H1 (cell line): ENCODE results near the gene MEF2C. TPM values are rescaled to one million over a fixed set of nuclear protein-coding genes. Genes with fewer than 3 reads are reported as not detected.

Source experiments
- CTCF ChIA-PET: fragments of 300-600 bp; sonication (Branson Sonifier 250); formaldehyde crosslinking; loops from one replicate; lab custom pipeline; 2021; ENCODE audit not compliant: partially characterized antibody; lab: Charles Lee
- POLR2A ChIA-PET: fragments of 300-600 bp; sonication (Branson Sonifier 250); formaldehyde crosslinking; loops from one replicate; lab custom pipeline; 2021; ENCODE audit warnings: inconsistent platforms; ENCODE audit not compliant: partially characterized antibody; lab: Charles Lee
- DNase-seq, 2 experiments: peaks; one replicate each; pipeline versions ENCODE4 v3.0.0 to v3.0.0-alpha.2; 2010 to 2022; ENCODE audit warnings: low spot score in 2 of 2, low read depth in 1 of 2, mixed read lengths in 1 of 2
- FAIRE-seq: peaks from 2 replicates; lab custom pipeline; 2011; peaks lifted over from hg19 to GRCh38; lab: Jason Lieb, UNC
- H2AFZ ChIP-seq: 2 replicates; pipeline ENCODE4 v1.8.1; 2012; ENCODE audit warnings: low read length, inconsistent platforms
- H2AK5ac ChIP-seq: 2 replicates; pipeline ENCODE4 v1.6.1; 2013; ENCODE audit warnings: low read depth, low read length
- H2BK120ac ChIP-seq: replicated peaks from 2 replicates; pipeline ENCODE3; 2013; ENCODE audit warnings: low read depth, low read length, inconsistent platforms
- H2BK12ac ChIP-seq: 2 replicates; pipeline ENCODE4 v1.6.1; 2013; ENCODE audit warnings: low read depth, low read length
- H2BK15ac ChIP-seq: 2 replicates; pipeline ENCODE4 v1.6.1; 2013; ENCODE audit warnings: low read length
- H2BK20ac ChIP-seq: 2 replicates; pipeline ENCODE4 v1.6.1; 2013; ENCODE audit warnings: low read length
- H2BK5ac ChIP-seq: 2 replicates; pipeline ENCODE4 v1.6.1; 2013; ENCODE audit warnings: low read depth, low read length
- H3K14ac ChIP-seq: 2 replicates; pipeline ENCODE4 v1.6.1; 2013; ENCODE audit warnings: inconsistent platforms; ENCODE audit not compliant: insufficient read length
- H3K18ac ChIP-seq: 2 replicates; pipeline ENCODE4 v1.6.1; 2013; ENCODE audit warnings: low read length; ENCODE audit errors: extremely low read depth
- H3K23ac ChIP-seq: 2 replicates; pipeline ENCODE4 v1.6.1; 2013; ENCODE audit warnings: inconsistent platforms; ENCODE audit not compliant: insufficient read length
- H3K23me2 ChIP-seq: 2 replicates; pipeline ENCODE4 v1.6.1; 2013; ENCODE audit warnings: low read depth, low read length
- H3K27ac ChIP-seq: 2 replicates; pipeline ENCODE4 v1.6.1; 2011; ENCODE audit warnings: low read depth, low read length, inconsistent platforms
- H3K27me3 ChIP-seq, 4 experiments: replicated peaks in 1 of 4; 1 replicate in 1 of 4; 2 replicates in 3 of 4; pipeline versions ENCODE4 v1.6.1 to v1.8.1; 2011 to 2013; ENCODE audit warnings: low read length in 3 of 4, mild to moderate bottlenecking in 3 of 4, inconsistent platforms in 2 of 4, mixed read lengths in 2 of 4, moderate library complexity in 1 of 4; ENCODE audit not compliant: control insufficient read depth in 3 of 4, insufficient read depth in 3 of 4; ENCODE audit errors: extremely low read depth in 1 of 4
- H3K36me3 ChIP-seq, 4 experiments: 2 replicates each; pipeline versions ENCODE4 v1.6.1 to v1.8.1; 2011 to 2013; ENCODE audit warnings: mild to moderate bottlenecking in 4 of 4, low read length in 3 of 4, moderate library complexity in 2 of 4, control low read depth in 1 of 4, inconsistent platforms in 1 of 4; ENCODE audit not compliant: insufficient read depth in 4 of 4, control insufficient read depth in 2 of 4
- H3K4ac ChIP-seq: replicated peaks from 2 replicates; pipeline ENCODE3; 2013; ENCODE audit warnings: low read length, low read depth, mixed read lengths, inconsistent platforms; ENCODE audit not compliant: insufficient read length
- H3K4me1 ChIP-seq, 4 experiments: replicated peaks in 1 of 4; 1 replicate in 1 of 4; 2 replicates in 3 of 4; pipeline versions ENCODE4 v1.6.1 to v1.8.1; 2011 to 2013; ENCODE audit warnings: low read length in 3 of 4, inconsistent platforms in 2 of 4, mixed read lengths in 1 of 4; ENCODE audit not compliant: insufficient read depth in 4 of 4, control insufficient read depth in 3 of 4
- H3K4me2 ChIP-seq, 2 experiments: 2 replicates each; pipeline versions ENCODE4 v1.6.1 to v1.8.1; 2011 to 2013; ENCODE audit warnings: low read depth in 2 of 2, low read length in 2 of 2, control low read depth in 1 of 2, inconsistent platforms in 1 of 2, mild to moderate bottlenecking in 1 of 2; ENCODE audit not compliant: insufficient read depth in 1 of 2
- H3K4me3 ChIP-seq, 4 experiments: fragments of 200-600, 300-600 bp in 1 of 4; sonication (generic), shearing (Covaris generic), sonication (Bioruptor Twin) in 1 of 4; 2 replicates each; pipeline versions ENCODE4 v1.5.1 to v1.8.1; 2011 to 2016; ENCODE audit warnings: low read length in 4 of 4, low read depth in 3 of 4, control low read depth in 2 of 4, inconsistent platforms in 2 of 4, mild to moderate bottlenecking in 2 of 4, mixed read lengths in 1 of 4, moderate library complexity in 1 of 4; ENCODE audit not compliant: insufficient read depth in 2 of 4; ENCODE audit errors: extremely low read depth in 1 of 4
- H3K56ac ChIP-seq: replicated peaks from 2 replicates; pipeline ENCODE3; 2013; ENCODE audit warnings: low read depth, mild to moderate bottlenecking, mixed read lengths, low read length, inconsistent platforms; ENCODE audit not compliant: insufficient read length
- H3K79me1 ChIP-seq: 2 replicates; pipeline ENCODE4 v1.6.1; 2013; ENCODE audit warnings: low read depth, low read length, control low read depth
- H3K79me2 ChIP-seq, 2 experiments: 2 replicates each; pipeline versions ENCODE4 v1.6.1 to v1.8.1; 2012 to 2013; ENCODE audit warnings: low read length in 2 of 2, mild to moderate bottlenecking in 2 of 2, inconsistent platforms in 1 of 2; ENCODE audit not compliant: insufficient read depth in 2 of 2, control insufficient read depth in 1 of 2
- H3K9ac ChIP-seq, 4 experiments: replicated peaks in 1 of 4; 1 replicate in 1 of 4; 2 replicates in 3 of 4; pipeline versions ENCODE4 v1.6.1 to v1.8.1; 2011 to 2013; ENCODE audit warnings: low read depth in 3 of 4, low read length in 3 of 4, control low read depth in 2 of 4, mild to moderate bottlenecking in 2 of 4, moderate library complexity in 2 of 4, inconsistent platforms in 1 of 4; ENCODE audit errors: extremely low read depth in 1 of 4
- H3K9me3 ChIP-seq, 2 experiments: 2 replicates each; pipeline versions ENCODE4 v1.6.1 to v1.8.1; 2012 to 2013; ENCODE audit warnings: mild to moderate bottlenecking in 2 of 2, moderate library complexity in 2 of 2, control low read depth in 1 of 2, inconsistent platforms in 1 of 2, low read depth in 1 of 2, low read length in 1 of 2, mixed read lengths in 1 of 2; ENCODE audit not compliant: insufficient read depth in 2 of 2
- H4K20me1 ChIP-seq, 2 experiments: replicated peaks in 1 of 2; 2 replicates each; pipeline versions ENCODE3 to v1.8.1; 2011 to 2013; ENCODE audit warnings: inconsistent platforms in 2 of 2, low read length in 2 of 2, mild to moderate bottlenecking in 1 of 2; ENCODE audit not compliant: insufficient read depth in 2 of 2, control insufficient read depth in 1 of 2
- H4K5ac ChIP-seq: 2 replicates; pipeline ENCODE4 v1.6.1; 2013; ENCODE audit warnings: low read length, low read depth, mixed read lengths, inconsistent platforms; ENCODE audit not compliant: insufficient read length
- H4K8ac ChIP-seq: 2 replicates; pipeline ENCODE4 v1.8.0; 2013; ENCODE audit warnings: mild to moderate bottlenecking, moderate library complexity, low read length, inconsistent platforms; ENCODE audit not compliant: insufficient read depth; ENCODE audit errors: extremely low read depth
- H4K91ac ChIP-seq: replicated peaks from 2 replicates; pipeline ENCODE3; 2013; ENCODE audit warnings: low read length, mixed read lengths, inconsistent platforms; ENCODE audit not compliant: insufficient read length
- BACH1 ChIP-seq: IDR thresholded peaks from 2 replicates; pipeline ENCODE4 v1.6.1; 2012; ENCODE audit warnings: low read length, improper control_type of control experiment
- BCL11A ChIP-seq, 2 experiments: IDR thresholded peaks; one replicate each; pipeline ENCODE4 v1.6.1; 2011; ENCODE audit warnings: low read depth in 2 of 2, low read length in 2 of 2, mild to moderate bottlenecking in 2 of 2
- CEBPB ChIP-seq: IDR thresholded peaks from 2 replicates; pipeline ENCODE4 v1.6.1; 2012; ENCODE audit warnings: low read depth, low read length
- CHD2 ChIP-seq: IDR thresholded peaks from 2 replicates; pipeline ENCODE4 v1.6.1; 2012; ENCODE audit warnings: low read length, improper control_type of control experiment
- CTBP2 ChIP-seq: IDR thresholded peaks from 2 replicates; pipeline ENCODE4 v1.7.0; 2011; ENCODE audit warnings: borderline replicate concordance, mild to moderate bottlenecking, moderate library complexity, mixed read lengths, low read length; ENCODE audit not compliant: insufficient read depth, insufficient read length
- GTF2F1 ChIP-seq: IDR thresholded peaks from 2 replicates; pipeline ENCODE4 v1.6.1; 2012; ENCODE audit warnings: low read depth, low read length, improper control_type of control experiment, borderline replicate concordance
- KDM1A ChIP-seq: fragments of 200-600, 300-600 bp; sonication (generic); IDR thresholded peaks from 2 replicates; pipeline ENCODE4 v1.7.1; 2016; ENCODE audit warnings: mild to moderate bottlenecking, low read length, borderline replicate concordance
- MAFK ChIP-seq: IDR thresholded peaks from 2 replicates; pipeline ENCODE4 v1.6.1; 2012; ENCODE audit warnings: low read depth, mild to moderate bottlenecking, improper control_type of control experiment, low read length
- RBBP5 ChIP-seq: IDR thresholded peaks from 2 replicates; pipeline ENCODE4 v1.7.1; 2012; ENCODE audit warnings: low read depth, mild to moderate bottlenecking, inconsistent platforms, low read length, moderate library complexity, borderline replicate concordance
- RNF2 ChIP-seq: fragments of 200-900, 300-1000 bp; sonication (generic); IDR thresholded peaks from 2 replicates; pipeline ENCODE4 v1.7.1; 2016; ENCODE audit warnings: borderline replicate concordance, low read depth, mild to moderate bottlenecking, antibody characterized with exemption, low read length; ENCODE audit not compliant: poor library complexity, severe bottlenecking; ENCODE audit errors: missing control alignments
- RXRA ChIP-seq: IDR thresholded peaks from 2 replicates; pipeline ENCODE4 v1.6.1; 2011; ENCODE audit warnings: low read depth, mild to moderate bottlenecking, low read length, moderate library complexity; ENCODE audit not compliant: insufficient read depth
- SAP30 ChIP-seq: fragments of 300-600 bp; sonication (generic); IDR thresholded peaks from 2 replicates; pipeline ENCODE4 v1.7.1; 2012; ENCODE audit warnings: low read length, moderate library complexity, mild to moderate bottlenecking, inconsistent platforms; ENCODE audit not compliant: insufficient read depth, insufficient replicate concordance
- SIRT6 ChIP-seq: IDR thresholded peaks from one replicate; pipeline ENCODE4 v1.7.1; 2012; ENCODE audit warnings: low read length, inconsistent platforms
- SRF ChIP-seq: IDR thresholded peaks from 2 replicates; pipeline ENCODE4 v1.6.1; 2011; ENCODE audit warnings: mild to moderate bottlenecking, low read depth, low read length, moderate library complexity
- WGBS, 2 experiments: shearing (Covaris generic) in 1 of 2; methylation state at CpG; one replicate each; pipeline versions ENCODE4 v1.1.6 to v1.1.7; 2013 to 2015; ENCODE audit warnings: low lambda C conversion rate in 2 of 2, mixed read lengths in 2 of 2, inconsistent platforms in 1 of 2, low coverage in 1 of 2, missing lambda C conversion rate in 1 of 2; ENCODE audit not compliant: insufficient replicate concordance in 2 of 2, insufficient coverage in 1 of 2, insufficient read length in 1 of 2; ENCODE audit errors: extremely low coverage in 1 of 2, missing lambda C conversion rate in 1 of 2; 5-methylcytosine and 5-hydroxymethylcytosine counted together
- polyA plus RNA-seq, 7 experiments: library from polyadenylated mRNA; depleted of rRNA in 3 of 7; stranded (reverse) in 5 of 7; unstranded in 2 of 7; fragments of >200 nt in 5 of 7; fragments of 200-250 nt in 2 of 7; gene quantifications; 1 replicate in 5 of 7; 2 replicates in 1 of 7; 4 replicates in 1 of 7; pipeline versions ENCODE4 v1.2.1 to v1.2.3, GENCODE V29; 2011 to 2013; ENCODE audit warnings: missing spikeins in 2 of 7, mixed read lengths in 2 of 7
- total RNA-seq: library from RNA; stranded (reverse); fragmentation: NEBNext Ultra II Directional; extraction: Animal tissue kit (Norgen Biotek cat#: 25700); gene quantifications from 2 replicates; pipeline ENCODE4 v1.2.1, GENCODE V29; 2021

Gene MEF2C
- total and polyA plus RNA-seq, 2 of the 8 experiments (the other 6 are each of a cell fraction or from before 2014, with no cell fraction given) = 0.59 to 0.99 TPM

DNA sequence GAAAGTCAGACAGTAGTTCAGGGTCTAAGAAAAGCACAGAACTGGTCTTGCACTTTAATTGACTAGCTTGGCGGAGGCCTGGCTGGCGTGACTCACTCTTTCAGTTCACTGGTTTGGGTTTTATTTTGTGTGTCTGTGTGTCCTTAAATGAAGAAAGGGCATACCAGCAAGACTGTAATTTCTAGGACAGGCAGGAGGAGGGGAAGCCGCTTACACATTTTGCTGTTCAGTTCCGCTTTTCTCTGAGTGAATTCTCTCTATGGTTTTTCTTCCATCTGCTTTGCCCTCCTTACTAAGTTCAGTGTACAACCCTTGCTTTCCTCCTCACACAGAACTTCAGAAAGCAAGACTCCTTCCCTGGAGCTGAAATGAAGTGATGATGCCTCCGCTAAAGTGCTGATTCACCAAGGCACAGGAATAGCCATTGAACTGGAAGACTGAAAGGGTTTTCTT is 150.8 kb downstream of the MEF2C start:
- no peak overlapping the region for H3K14ac ChIP-seq
- no peak overlapping the region for H4K8ac ChIP-seq
- H3K18ac ChIP-seq = no peak overlapping the region
- no peak overlapping the region for H2BK5ac ChIP-seq
- no peaks in the 10 kb centered on the region for H3K36me3 ChIP-seq
- 95% methylated on average over 5 of the region's 5 CpGs; no CpG with 5 or more reads in 1 of the 2 experiments for WGBS, 2 experiments
- no peak overlapping the region for H2AK5ac ChIP-seq
- H3K79me1 ChIP-seq = no peaks in the 10 kb centered on the region
- DNase-seq = no peak
- no peak overlapping the region for H3K56ac ChIP-seq
- CTCF ChIA-PET = interaction anchor here (0.6 to 1.6 kb wide), 4 partner anchors 29 to 155 kb away, joined by 3 to 4 read pairs (median 3); no protein-coding TSS in a partner anchor
- no peak overlapping the region for H2BK15ac ChIP-seq
- H3K9ac ChIP-seq = no peak overlapping the region
- H3K79me2 ChIP-seq = no peaks in the 10 kb centered on the region
- H3K4me1 ChIP-seq = peaks cover 0 to 4% (median 0%) of the 10 kb centered on the region in 4 experiments; a peak in 1 of 7 replicates
- no peaks in the 10 kb centered on the region for H3K9me3 ChIP-seq
- 0 out of 2 replicates have a peak overlapping the region, but pooled peaks have one; percentile 63 for H2AFZ ChIP-seq
- POLR2A ChIA-PET = no interaction called here
- FAIRE-seq = no peak
- H2BK20ac ChIP-seq = no peak overlapping the region
- H4K5ac ChIP-seq = no peak overlapping the region
- H3K4ac ChIP-seq = no peak overlapping the region
- H3K23me2 ChIP-seq = no peaks in the 10 kb centered on the region
- H2BK12ac ChIP-seq = no peak overlapping the region
- peaks cover 0 to 1% (median 0%) of the 10 kb centered on the region in 4 experiments; a peak in 1 of 7 replicates for H3K27me3 ChIP-seq
- H3K4me3 ChIP-seq = no peak overlapping the region
- no peak overlapping the region for H3K27ac ChIP-seq
- H3K23ac ChIP-seq = no peak overlapping the region
- no peak overlapping the region for H2BK120ac ChIP-seq
- no peak overlapping the region for H3K4me2 ChIP-seq
- no peaks in the 10 kb centered on the region for H4K20me1 ChIP-seq
- H4K91ac ChIP-seq = no peak overlapping the region
- no peak for TF ChIP-seq RBBP5
- TF ChIP-seq RNF2 = no peak
- no peak for TF ChIP-seq KDM1A
- no peak for TF ChIP-seq CTBP2
- no peak for TF ChIP-seq SRF
- TF ChIP-seq MAFK = no peak
- TF ChIP-seq CEBPB = no peak
- TF ChIP-seq SAP30 = no peak
- no peak for TF ChIP-seq BACH1
- TF ChIP-seq SIRT6 = no peak
- TF ChIP-seq BCL11A (IDR thresholded peaks at IDR 0.05; ENCODE audit: low read depth in 2 of 2, low read length in 2 of 2) = no peak
- TF ChIP-seq RXRA = no peak
- TF ChIP-seq GTF2F1 = no peak
- TF ChIP-seq CHD2 = no peak
